Putamen (tissue), 1 donor: ENCODE data around the gene CCDC192.

Source experiments
- DNase-seq: peaks from one replicate; pipeline ENCODE4 v3.0.0-alpha.2; 2016; ENCODE audit warnings: low spot score

The CCDC192 gene

DNA sequence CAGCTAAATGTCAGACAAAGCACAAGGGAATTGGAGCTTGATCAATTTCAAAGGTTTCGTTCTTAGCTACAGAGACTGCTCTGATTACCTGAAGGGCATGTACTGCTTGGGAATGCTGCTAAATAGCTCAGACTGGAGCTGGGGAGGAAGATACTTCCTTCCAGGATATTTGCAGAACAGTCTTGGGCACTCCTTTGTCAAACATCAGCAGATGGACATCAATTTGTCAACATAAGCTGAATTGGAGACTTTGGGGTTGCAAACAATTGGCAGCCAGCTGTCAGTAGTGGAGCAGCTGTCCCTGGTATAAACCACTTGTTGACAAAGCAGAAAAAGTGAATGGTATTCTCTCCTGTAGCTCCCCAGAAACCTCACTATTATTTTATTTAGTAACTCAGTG is 182.0 kb downstream of the CCDC192 start:
- DNase-seq: no peak

- DNase-seq: no peak
Observed at GRCh38 chr5:127886081-127886480, 182.9 kb downstream of the CCDC192 start.

DNA sequence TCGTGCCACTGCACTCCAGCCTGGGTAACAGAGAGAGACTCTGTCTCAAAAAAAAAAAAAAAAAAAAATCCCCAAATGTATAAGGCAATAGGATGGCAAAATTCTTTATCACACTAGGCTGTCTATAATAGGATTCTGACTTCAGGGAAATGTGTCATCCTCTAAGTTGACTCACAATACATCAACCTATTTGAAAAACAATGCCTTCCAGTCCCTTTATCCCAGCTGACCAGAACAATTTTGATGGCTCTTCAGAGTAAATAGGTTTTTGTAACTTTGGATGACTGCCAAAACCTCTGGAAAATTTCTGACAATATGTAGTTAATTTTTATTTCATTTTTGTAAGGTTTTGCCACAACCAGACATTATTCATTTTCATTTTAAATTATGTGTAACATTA is 184.1 kb downstream of the CCDC192 start:
- DNase-seq: no peak

DNA sequence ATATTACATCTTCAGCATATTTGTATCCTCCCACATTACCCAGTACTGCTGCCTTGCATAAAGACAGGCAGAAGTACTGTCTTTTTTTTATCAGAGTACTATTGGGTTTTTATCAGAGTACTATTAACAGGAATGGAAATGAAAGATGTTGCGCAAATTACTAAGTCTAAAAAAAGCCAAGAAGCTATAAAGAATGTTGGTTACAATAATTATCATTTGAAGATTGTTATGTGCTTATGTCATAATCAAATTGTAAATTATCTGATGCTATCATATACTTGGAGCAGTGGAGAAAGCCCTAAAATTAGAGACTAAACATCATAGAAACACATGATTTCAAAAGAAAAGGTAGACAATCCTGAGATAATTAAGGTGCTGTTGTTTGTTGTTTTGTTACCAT is 188.8 kb downstream of the CCDC192 start:
- DNase-seq: no peak

DNA sequence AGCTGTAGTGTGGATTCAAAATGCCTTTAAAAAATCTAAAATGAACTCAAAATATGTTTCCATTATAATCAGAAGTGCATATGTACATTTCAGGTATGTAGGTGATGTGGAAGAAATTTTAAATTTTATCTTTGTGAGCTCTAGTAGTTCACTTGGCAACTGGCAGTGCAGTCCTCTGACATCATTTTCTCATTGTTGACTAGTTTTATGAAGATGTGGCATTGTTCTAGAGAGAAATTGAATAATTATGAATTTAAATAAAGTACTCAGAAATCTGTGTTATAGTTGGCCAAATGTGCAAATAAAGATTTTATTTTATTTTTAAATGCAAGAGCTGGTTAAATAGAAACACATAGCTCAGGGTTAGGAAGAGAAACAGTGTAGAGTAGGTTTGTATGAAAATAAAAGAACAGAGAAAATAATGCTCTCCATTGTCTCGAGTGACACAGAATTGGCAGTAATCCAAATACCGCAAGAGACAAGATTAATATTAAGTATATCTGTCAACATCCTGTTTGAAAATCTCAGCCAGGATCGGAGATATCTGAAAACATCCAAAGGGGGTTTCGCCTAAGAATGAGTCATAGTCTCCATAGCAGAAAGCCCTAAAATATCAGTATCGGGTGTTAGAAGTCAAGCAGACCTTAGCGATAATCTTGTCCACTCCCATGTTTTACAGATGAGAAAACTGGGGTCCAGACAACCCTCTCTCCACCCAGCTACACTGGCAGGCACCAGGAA is 189.4 kb downstream of the CCDC192 start:
- no peak for DNase-seq

DNA sequence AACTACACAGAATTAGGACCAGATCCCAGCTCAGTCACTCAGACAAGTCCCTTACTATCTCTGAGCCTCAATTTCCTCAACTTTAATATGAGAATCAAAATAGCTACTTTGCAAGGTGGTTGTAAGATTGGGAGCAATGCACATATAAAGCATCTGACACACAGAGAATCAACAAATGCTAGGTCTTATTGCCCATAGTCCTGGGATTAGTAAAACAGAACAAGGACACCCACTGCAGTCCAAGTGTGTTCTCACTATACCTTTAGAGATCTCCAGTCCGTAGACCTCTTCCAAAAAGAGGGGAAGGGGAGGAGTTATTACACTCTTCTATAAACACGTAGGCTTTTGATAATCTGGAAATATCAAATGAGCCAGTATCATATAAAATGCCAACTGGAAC is 190.0 kb downstream of the CCDC192 start:
- DNase-seq: no peak

GRCh38 chr5:127894461-127894860 is 191.3 kb downstream of the CCDC192 start:
- DNase-seq: no peak

- DNase-seq: no peak
Observed at GRCh38 chr5:127898551-127899213, 195.5 kb downstream of the CCDC192 start.

- no peak for DNase-seq
Observed at GRCh38 chr5:127899214-127899610, 196.0 kb downstream of the CCDC192 start.

GRCh38 chr5:127906562-127907204 is 203.5 kb downstream of the CCDC192 start:
- DNase-seq: no peak

- no peak for DNase-seq
Observed at GRCh38 chr5:127907907-127908306, 204.7 kb downstream of the CCDC192 start.

- no peak for DNase-seq
Observed at GRCh38 chr5:127909066-127909465, 205.9 kb downstream of the CCDC192 start.

GRCh38 chr5:127909821-127910220 is 206.6 kb downstream of the CCDC192 start:
- no peak for DNase-seq

DNA sequence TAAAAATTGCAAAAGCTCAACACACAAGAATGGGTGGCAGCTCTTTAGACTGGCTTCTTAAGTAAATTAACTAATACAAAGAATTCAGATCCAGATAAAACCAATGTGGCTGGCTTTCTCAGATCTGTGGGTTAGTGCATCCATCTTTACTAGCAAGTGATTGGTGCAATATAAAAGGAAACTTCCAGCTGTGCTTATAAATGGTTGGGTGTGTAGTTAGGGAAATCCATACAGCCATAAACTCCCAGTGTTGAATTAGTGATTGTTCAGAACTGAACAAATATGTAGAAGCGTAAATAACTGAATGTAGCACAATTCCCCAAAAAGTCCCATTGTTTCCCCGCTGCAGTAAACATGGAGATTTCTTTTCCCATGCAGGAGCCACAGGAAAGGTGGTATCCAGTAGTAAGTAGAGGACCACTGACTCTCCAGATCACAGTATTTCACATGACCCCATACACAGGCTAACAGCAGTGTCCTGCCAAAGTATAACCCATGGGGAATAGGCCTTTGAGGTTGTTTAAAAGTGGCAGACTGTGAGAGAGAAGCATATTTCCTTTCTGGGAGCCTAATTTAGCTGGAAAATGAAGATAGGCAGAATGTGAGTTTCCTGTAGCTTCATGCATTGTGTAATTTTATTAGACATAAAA is 207.2 kb downstream of the CCDC192 start:
- no peak for DNase-seq

- DNase-seq: no peak
Observed at GRCh38 chr5:127911619-127912018, 208.4 kb downstream of the CCDC192 start.

- DNase-seq: no peak
Observed at GRCh38 chr5:127912411-127912810, 209.2 kb downstream of the CCDC192 start.

- no peak for DNase-seq
Observed at GRCh38 chr5:127916885-127917573, 213.8 kb downstream of the CCDC192 start.

DNA sequence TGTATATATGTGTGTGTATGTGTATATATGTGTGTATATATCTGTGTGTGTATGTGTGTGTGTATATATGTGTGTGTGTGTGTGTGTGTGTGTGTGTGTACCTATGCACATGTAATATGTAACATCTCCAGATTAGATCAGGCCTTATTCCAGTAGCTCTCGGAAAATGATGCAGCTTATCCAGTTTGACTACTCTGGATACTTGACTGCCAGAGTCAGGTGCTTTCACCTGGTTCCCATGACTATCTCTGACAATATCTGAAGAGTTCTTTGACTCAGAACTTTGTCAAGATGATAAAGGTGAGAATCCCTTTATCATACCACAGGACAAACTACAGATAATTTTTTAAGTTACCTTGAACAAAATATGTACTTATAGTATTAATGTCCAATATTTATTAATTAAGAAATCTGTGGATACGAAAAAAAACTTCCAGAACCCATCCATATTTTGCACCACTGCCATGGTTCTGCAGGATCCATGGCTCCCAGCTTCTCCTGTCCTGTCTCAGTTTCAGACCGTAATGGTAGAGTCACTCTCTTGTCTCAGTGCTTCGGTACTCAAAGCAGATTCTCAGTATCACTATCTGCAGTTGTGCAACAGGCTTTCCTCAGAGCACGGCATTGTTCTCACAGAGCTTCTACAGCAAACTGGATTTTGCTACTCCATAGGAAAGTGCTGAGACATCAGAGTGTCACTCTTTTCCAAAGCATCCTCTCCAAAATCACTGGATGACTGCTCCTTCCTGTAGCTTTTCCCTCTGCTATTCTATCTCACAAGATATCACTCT is 216.0 kb downstream of the CCDC192 start:
- no peak for DNase-seq

- no peak for DNase-seq
Observed at GRCh38 chr5:127919818-127920217, 216.6 kb downstream of the CCDC192 start.

DNA sequence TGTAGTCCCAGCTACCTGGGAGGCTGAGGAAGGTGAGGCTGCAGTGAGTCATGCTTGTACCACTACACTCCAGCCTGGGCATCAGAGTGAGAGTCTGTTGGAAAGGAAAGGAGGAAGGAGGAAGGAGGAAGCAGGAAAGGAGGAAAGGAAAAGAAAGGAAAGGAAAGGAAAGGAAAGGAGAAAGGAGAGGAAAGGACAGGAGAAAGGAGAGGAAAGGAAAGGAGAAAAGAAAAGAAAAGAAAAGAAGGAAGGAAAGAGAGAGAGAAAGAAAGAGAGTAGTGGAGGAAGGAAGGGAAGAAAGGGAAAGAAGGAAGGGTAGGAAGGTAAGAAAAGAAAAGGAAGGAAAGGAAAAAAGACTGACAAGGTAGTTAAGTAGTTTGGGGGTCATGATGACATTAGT is 217.7 kb downstream of the CCDC192 start:
- no peak for DNase-seq

GRCh38 chr5:127922603-127923002 is 219.4 kb downstream of the CCDC192 start:
- no peak for DNase-seq
